NOMO-1 treated with DMSO at 0.1 percent for 48 hours (cell line): ENCODE results near the gene C1QTNF9B.
"Not testable (repeated sequence)": the region's sequence is repeated elsewhere in the genome, so short reads cannot be mapped to it uniquely, and the experiment has no call there.

Experiments
- DNase-seq: peaks from one replicate; lab custom pipeline; 2025; ENCODE audit not compliant: unreplicated experiment; lab: John Stamatoyannopoulos, UW

The C1QTNF9B gene

GRCh38 chr13:23894746-23895145, 2.6 kb downstream of the C1QTNF9B start:
- DNase-seq: not testable (repeated sequence)

- not testable (repeated sequence) for DNase-seq
Measured at GRCh38 chr13:23893791-23894190, 3.5 kb downstream of the C1QTNF9B start.

- DNase-seq: no peak
Measured at GRCh38 chr13:23889615-23890607, 7.4 kb downstream of the C1QTNF9B start.

- peak; percentile 93 for DNase-seq
Measured at GRCh38 chr13:23888658-23889614, 8.4 kb downstream of the C1QTNF9B start, which contains the start of gene MIPEP. TSS of gene MIPEP (minus strand) at chr13:23889400. CDS start at chr13:23889320, 80 bp downstream.

GRCh38 chr13:23884361-23884760, 12.9 kb downstream of the C1QTNF9B start:
- DNase-seq: not testable (repeated sequence)

- no peak for DNase-seq
Measured at GRCh38 chr13:23883255-23883654, 14.0 kb downstream of the C1QTNF9B start.

- DNase-seq: not testable (repeated sequence)
Measured at GRCh38 chr13:23881402-23881800, 15.9 kb downstream of the C1QTNF9B start.

- DNase-seq: not testable (repeated sequence)
Measured at GRCh38 chr13:23880493-23881401, 16.6 kb downstream of the C1QTNF9B start.

GRCh38 chr13:23877286-23877685, 20.0 kb downstream of the C1QTNF9B start:
- DNase-seq: no peak

GRCh38 chr13:23876265-23876664, 21.0 kb downstream of the C1QTNF9B start:
- DNase-seq: no peak

- peak; percentile 8 for DNase-seq
Measured at GRCh38 chr13:23871616-23872220, 25.6 kb downstream of the C1QTNF9B start.

GRCh38 chr13:23870356-23871140, 26.8 kb downstream of the C1QTNF9B start:
- no peak for DNase-seq

- DNase-seq: peak; percentile 30
Measured at GRCh38 chr13:23868521-23868920, 28.8 kb downstream of the C1QTNF9B start.

- DNase-seq: no peak
Measured at GRCh38 chr13:23867027-23867491, 30.2 kb downstream of the C1QTNF9B start.

- DNase-seq: peak; percentile 32
Measured at GRCh38 chr13:23866420-23867026, 30.8 kb downstream of the C1QTNF9B start.

GRCh38 chr13:23865906-23866305, 31.4 kb downstream of the C1QTNF9B start:
- DNase-seq: peak; percentile 51

GRCh38 chr13:23865026-23865425, 32.3 kb downstream of the C1QTNF9B start:
- peak; percentile 21 for DNase-seq

- DNase-seq: no peak
Measured at GRCh38 chr13:23861310-23861709, 36.0 kb downstream of the C1QTNF9B start.
